Esophagus mucosa (tissue), 1 donor: ENCODE measurements around the gene MTERF4. TPM values are rescaled to one million over a fixed set of nuclear protein-coding genes. Genes with fewer than 3 reads are reported as not detected.
A peak's percentile ranks its signal among the peaks of the same experiment; 100 is the strongest.

Experiments
- ATAC-seq: fragments of 200-7000 bp; cut with Tn5 transposase; one replicate; pipeline ENCODE4 v1.9.1; 2020
- total RNA-seq: library from RNA; stranded (reverse); gene quantifications from one replicate; pipeline ENCODE4 v1.2.4, GENCODE V29; 2023
- donor health status: DM: yes; HTN: yes; CAD: no.

Gene MTERF4, protein sequence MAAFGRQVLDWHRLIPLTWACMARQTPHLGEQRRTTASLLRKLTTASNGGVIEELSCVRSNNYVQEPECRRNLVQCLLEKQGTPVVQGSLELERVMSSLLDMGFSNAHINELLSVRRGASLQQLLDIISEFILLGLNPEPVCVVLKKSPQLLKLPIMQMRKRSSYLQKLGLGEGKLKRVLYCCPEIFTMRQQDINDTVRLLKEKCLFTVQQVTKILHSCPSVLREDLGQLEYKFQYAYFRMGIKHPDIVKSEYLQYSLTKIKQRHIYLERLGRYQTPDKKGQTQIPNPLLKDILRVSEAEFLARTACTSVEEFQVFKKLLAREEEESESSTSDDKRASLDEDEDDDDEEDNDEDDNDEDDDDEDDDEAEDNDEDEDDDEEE
- 23.7 TPM for total RNA-seq

DNA sequence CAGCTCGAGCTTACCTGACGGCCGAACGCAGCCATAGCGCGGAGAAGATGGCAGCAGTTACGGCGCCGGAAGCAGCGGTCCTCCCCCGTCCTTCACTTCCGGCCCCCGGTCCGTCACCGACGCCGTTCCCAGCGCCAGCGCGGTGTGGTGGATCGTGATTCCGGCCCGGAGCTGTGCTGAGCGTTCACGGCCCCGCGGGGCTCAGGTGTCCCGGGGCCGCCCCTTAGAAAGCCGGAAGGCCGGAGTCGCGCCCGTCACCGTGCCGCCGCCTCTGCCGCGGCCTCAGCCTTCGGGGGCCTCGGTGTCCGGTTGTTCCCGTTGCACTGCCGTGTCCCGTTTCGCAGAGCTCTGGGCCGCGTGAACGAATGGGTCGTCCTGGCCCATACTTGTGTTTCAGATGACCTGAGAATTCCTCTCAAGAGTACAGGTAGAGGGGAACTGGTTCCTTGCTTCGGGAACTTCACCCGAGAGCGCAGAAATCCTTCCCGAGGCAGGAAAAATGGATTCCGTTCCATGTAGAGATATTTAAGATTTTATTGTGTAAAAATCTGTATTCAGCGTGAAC lies at the start of gene MTERF4:
Gene MTERF4, minus strand, starts transcription at position 49 of the 565 bp plus-strand sequence. Its CDS starts 14 bp downstream, at position 35.
- ATAC-seq, result peak; percentile 97

- ATAC-seq, result peak; percentile 10
These were observed 48.8 kb upstream of the MTERF4 start for GRCh38 chr2:241150660-241151530.

DNA sequence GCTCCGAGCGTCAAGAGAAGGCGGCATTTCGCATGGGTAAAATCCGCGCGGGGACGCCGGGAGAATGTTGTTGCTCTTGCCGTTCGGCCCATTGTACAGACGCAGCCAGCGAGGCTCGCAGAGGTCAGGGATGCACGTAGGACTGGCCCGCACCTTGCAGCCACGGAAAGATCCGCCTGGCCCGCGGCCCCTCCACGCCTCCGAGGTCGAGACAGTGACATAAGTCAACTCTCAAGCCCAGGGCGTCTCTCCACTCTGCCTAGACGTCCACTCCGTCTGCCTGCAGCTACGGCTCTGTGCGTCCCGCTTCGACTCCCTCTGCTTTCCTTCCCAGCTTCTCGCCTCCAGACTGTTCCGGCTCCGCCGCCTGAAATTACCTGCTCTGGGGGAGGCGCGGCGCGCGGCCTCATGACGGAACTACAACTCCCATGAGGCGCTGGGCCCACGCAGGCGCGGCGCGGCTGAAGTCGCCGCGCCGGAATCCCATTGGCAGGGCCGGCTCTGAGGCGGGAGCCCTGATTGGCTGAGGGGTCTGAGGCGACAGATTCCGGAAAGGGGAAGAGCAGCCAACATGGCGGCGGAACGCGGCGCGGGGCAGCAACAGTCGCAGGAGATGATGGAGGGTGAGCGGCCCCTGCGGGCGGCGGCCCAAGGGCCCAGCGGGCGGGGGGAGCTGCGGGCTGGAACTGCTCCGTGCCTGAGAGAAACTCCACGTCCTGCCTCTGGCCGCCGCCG lies 48.0 kb upstream of the MTERF4 start, which contains the start of gene PPP1R7:
Gene PPP1R7, plus strand, starts transcription at position 543 of the 735 bp plus-strand sequence. Its CDS starts 29 bp downstream, at position 572.
- ATAC-seq, result peak; percentile 95

DNA sequence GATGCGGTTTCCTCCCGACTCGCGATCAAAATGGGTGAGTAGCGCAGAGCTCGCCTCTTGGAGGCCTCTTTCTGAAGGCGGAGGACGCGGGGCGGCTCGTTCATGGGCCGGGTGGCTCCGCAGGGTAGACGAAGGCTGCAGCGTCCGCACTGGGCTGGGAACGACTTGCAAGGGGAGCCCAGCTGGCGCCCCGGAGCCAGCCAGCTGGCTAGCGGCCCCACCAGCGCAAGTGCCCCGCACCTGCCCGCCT lies 47.5 kb upstream of the MTERF4 start:
- no peak for ATAC-seq

- ATAC-seq, result peak; percentile 94
These were observed 47.0 kb upstream of the MTERF4 start, which contains the start of gene PASK for GRCh38 chr2:241148891-241149674. Gene PASK, minus strand, starts transcription at chr2:241149472. Its CDS starts 6,440 bp downstream, at chr2:241143032.

DNA sequence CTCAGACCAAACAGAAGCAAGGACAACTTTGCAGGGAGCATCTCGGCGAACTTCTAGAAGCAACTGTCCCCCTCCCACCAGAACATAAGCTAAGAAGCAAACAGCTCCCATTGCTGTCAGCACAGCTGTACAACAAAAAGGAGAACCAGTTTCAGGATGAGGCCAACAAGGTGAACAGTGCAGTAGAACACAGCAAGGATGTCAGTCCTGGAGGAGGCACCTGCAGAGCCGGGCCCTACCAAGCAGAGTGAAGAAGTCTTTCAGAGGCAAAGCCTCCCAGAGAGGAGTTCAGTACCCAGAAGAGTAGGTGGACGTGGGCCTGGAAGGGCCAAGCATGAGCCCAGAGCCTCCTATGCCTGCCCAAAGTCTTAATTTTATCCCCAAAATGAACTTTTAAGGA lies 46.2 kb upstream of the MTERF4 start:
- ATAC-seq, result no peak

GRCh38 chr2:241147336-241147735 lies 45.2 kb upstream of the MTERF4 start:
- ATAC-seq, result no peak

- no peak for ATAC-seq
These were observed 44.2 kb upstream of the MTERF4 start for GRCh38 chr2:241146286-241146685.

DNA sequence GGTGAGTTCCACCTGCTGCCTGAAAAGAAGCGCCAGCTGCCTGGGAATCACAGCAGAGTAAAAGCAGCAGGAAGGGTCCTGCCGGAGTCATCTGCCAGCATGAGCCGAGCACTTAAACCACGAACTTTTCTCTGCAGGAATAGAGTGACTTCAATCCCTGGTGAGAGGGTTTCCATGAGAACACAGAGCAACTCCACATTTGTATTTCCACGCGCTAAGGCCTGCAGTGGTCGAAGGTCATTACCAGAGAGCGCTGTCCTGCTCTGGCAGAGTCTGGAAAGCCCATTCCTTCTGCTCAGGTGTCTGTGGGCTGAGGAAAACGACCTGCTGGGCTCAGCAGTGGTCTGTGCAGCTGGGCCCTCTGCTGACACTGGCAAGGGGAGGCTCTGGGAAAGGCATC lies 40.5 kb upstream of the MTERF4 start:
- ATAC-seq, result no peak

DNA sequence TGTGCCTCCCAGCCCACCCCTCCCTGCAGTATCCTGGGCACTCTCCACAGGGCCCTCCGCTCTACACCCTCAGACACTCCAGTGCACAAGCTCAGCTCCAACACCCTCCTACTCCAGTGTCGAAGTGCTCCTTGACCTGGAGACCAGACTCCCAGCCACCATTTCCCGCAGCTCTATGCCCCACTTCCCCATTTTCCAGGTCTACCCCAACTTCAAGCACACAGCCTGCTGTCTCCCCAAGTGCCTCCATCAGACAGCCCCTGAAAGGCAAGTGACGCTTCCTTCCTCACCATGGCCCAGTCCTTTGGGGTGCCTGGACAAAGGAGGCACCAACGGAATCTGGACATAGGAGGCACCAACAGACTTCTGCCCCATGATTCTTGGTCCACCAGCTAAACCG lies 40.0 kb upstream of the MTERF4 start:
- ATAC-seq, result no peak

DNA sequence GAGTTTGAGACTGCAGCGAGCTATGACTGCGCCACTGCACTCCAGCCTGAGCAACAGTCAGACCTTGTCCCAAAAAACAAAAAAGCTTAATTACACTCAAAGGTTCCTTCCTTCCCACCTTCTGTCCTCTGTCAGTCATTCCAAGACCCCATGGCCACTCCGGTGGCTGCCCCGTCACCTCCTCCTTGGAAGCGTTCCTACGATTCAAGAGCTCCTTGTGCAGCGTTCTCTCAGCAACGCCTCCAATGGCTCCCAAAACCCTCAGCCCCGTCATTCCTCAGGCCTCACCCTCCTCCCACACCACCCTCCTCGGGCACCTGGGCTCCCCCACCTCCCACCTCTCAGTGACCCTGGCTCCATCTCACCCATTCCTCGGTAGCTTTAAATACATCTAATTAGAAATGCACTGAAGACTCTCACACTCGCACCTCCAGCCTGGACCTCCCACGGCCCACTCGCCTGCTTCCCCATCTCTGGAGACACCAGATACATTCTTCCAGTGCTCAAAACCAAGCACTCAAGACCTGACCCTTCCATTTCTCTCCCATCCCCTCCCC lies 39.2 kb upstream of the MTERF4 start:
- no peak for ATAC-seq

DNA sequence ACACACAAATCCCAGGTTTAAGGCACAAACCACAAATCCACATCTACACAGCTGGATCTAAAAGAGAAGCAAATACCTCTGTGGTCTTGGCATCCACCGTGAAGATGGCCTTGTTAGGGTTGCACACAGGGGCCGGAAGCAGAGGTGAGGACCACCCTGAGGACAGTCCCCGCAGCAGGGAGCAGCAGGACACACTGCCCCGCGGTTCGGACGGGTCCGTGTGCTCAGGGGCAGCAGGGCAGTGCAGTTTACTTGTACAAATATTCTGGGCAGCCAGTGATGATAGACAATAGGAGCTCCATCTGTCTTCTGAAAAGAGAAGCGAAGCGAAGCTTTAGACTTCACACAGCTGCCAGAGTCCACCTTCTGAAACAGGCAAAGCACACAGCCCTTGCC lies 38.4 kb upstream of the MTERF4 start:
- no peak for ATAC-seq

- ATAC-seq, result no peak
These were observed 37.7 kb upstream of the MTERF4 start for GRCh38 chr2:241139531-241140444.

DNA sequence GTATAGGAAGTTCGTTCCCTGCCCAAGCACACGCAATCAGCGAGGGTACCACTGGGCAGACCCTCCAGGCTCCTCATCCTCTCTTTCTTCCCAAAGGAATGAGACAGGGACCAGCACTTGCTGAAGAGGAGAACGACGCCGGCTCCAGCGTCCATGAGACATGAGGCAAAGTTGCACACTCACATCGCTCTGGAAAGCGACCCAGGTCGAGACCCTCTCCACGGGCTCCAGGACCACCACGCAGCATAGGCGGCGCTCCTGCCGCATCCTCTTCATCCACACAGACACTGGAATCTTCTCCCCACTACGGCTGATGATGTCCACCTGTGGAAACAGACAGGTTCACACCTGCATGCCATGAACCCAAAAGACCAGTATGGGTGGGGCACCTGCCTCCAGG lies 36.4 kb upstream of the MTERF4 start:
- ATAC-seq, result no peak

DNA sequence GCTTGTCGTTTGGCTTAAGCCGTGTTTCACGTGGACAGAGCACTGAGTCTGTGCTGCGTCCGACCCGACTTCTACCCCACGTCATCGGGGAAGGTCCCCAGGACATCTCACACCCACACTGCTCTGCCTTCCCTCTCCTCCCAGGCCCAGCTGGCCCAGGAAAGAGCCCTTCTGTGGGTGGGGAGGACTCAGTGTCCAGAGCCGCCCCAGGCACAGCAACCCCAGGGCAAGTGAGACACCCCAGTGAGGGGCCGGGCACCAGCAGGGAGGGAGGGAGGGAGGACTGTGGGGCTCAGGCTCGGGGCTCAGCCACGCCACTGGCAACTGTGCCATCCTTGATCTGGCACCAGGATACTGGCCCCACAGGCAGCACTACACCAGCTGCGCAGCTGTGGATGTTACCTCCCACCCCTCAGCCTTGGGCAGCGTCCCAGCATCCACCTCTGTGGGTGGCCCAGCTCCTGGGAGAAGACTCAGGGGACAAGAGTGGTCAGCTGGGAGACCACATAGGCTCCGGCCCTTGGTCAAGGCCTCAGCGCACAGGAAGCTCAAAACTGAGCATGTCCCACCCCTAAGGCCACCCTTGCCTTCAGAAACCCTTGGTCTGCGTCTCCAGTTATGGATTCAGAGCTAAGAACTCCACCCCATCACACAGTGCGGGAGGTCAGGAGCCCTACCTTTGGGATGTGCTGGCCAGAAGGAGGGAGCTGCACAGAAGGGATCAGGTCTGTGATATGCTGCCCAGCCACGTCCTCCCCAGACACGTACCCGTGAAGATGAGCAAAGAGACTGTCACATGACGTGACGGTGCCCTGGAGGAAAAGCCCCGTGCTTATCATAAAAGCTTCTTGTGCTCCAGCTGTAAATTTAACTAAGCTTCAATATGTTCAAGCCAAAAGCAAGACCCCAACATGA lies 35.4 kb upstream of the MTERF4 start:
- no peak for ATAC-seq

- no peak for ATAC-seq
These were observed 34.7 kb upstream of the MTERF4 start for GRCh38 chr2:241136661-241137260.

- no peak for ATAC-seq
These were observed 34.1 kb upstream of the MTERF4 start for GRCh38 chr2:241136191-241136590.

GRCh38 chr2:241135737-241136136 lies 33.6 kb upstream of the MTERF4 start:
- no peak for ATAC-seq

- no peak for ATAC-seq
These were observed 32.6 kb upstream of the MTERF4 start for GRCh38 chr2:241134711-241135110.
